GM23248 (cell line): ENCODE measurements around the gene SNTG2.

Experiments used
- EZH2 ChIP-seq: fragments of 200-600 bp; sonication (generic); IDR thresholded peaks from 2 replicates; pipeline ENCODE4 v1.6.1; 2018; ENCODE audit warnings: antibody characterized with exemption, mild to moderate bottlenecking; ENCODE audit not compliant: insufficient read depth, poor library complexity, severe bottlenecking
- EZH2phosphoT487 ChIP-seq: fragments of 200-600 bp; sonication (generic); IDR thresholded peaks from 2 replicates; pipeline ENCODE4 v1.6.1; 2018; ENCODE audit warnings: antibody characterized with exemption, moderate library complexity, mild to moderate bottlenecking, low read depth; ENCODE audit not compliant: insufficient read depth

- TF ChIP-seq EZH2phosphoT487 (no peak), EZH2 (no peak)
Observed at GRCh38 chr2:1299043-1299442, 348.4 kb downstream of the SNTG2 start.
